IPS DF 4.7 (cell line): Measurements from ENCODE around the gene SRRT.
"Not testable (repeated sequence)": the region's sequence is repeated elsewhere in the genome, so short reads cannot be mapped to it uniquely, and the experiment has no call there.

Experiments used
- DNase-seq: peaks from one replicate; pipeline ENCODE4 v3.0.0-alpha.2; 2013; ENCODE audit warnings: low spot score; ENCODE audit errors: extremely low read depth

Gene SRRT

GRCh38 chr7:100854899-100855298 lies 20.0 kb upstream of the SRRT start:
- DNase-seq, result not testable (repeated sequence)

GRCh38 chr7:100855515-100855914 lies 19.4 kb upstream of the SRRT start:
- no peak for DNase-seq

GRCh38 chr7:100856871-100857282 lies 18.0 kb upstream of the SRRT start:
- no peak for DNase-seq

- no peak for DNase-seq
Measured at GRCh38 chr7:100859856-100860255, 15.0 kb upstream of the SRRT start.

- DNase-seq, result no peak
Measured at GRCh38 chr7:100860702-100861615, 13.9 kb upstream of the SRRT start.

GRCh38 chr7:100861616-100861985 lies 13.3 kb upstream of the SRRT start:
- DNase-seq, result no peak

- DNase-seq, result no peak
Measured at GRCh38 chr7:100863406-100863950, 11.4 kb upstream of the SRRT start.

- no peak for DNase-seq
Measured at GRCh38 chr7:100864263-100864845, 10.5 kb upstream of the SRRT start.

- DNase-seq, result no peak
Measured at GRCh38 chr7:100865372-100865911, 9.5 kb upstream of the SRRT start.

GRCh38 chr7:100865938-100866728 lies 8.8 kb upstream of the SRRT start:
- no peak for DNase-seq

GRCh38 chr7:100866729-100867039 lies 8.2 kb upstream of the SRRT start:
- no peak for DNase-seq

GRCh38 chr7:100867040-100867775 lies 7.7 kb upstream of the SRRT start, which contains the start of gene TRIP6:
Gene TRIP6, plus strand, starts transcription at chr7:100867387. Its CDS starts 111 bp downstream, at chr7:100867498.
- DNase-seq, result no peak

GRCh38 chr7:100867776-100868485 lies 7.0 kb upstream of the SRRT start:
- no peak for DNase-seq

GRCh38 chr7:100873599-100874299 lies 1.2 kb upstream of the SRRT start:
- no peak for DNase-seq

- DNase-seq, result no peak
Measured at GRCh38 chr7:100874300-100874576, 665 bp upstream of the SRRT start.

- no peak for DNase-seq
Measured at GRCh38 chr7:100875356-100875751, 451 bp downstream of the SRRT start.

- DNase-seq, result no peak
Measured at GRCh38 chr7:100878013-100878412, 3.1 kb downstream of the SRRT start.

- no peak for DNase-seq
Measured at GRCh38 chr7:100878685-100879084, 3.8 kb downstream of the SRRT start.

GRCh38 chr7:100879685-100880261 lies 4.9 kb downstream of the SRRT start:
- DNase-seq, result no peak

- DNase-seq, result no peak
Measured at GRCh38 chr7:100880645-100881044, 5.7 kb downstream of the SRRT start.
